Esophagus squamous epithelium (tissue), 5 donors: ENCODE data around the gene FUBP3. TPM values are rescaled to one million over a fixed set of nuclear protein-coding genes. Genes with fewer than 3 reads are reported as not detected.

Source experiments
- DNase-seq: peaks from one replicate; lab custom pipeline; 2025; lab: John Stamatoyannopoulos, UW
- H3K27ac ChIP-seq, 4 donors: fragments of 200-600 bp; sonication (generic); one replicate each; pipeline ENCODE4 v1.5.1; 2016 to 2019; ENCODE audit warnings: mild to moderate bottlenecking in 1 of 4
- H3K27me3 ChIP-seq, 4 donors: fragments of 200-600 bp; sonication (generic); 1 replicate in 3 of 4; 2 replicates in 1 of 4; pipeline versions ENCODE4 v1.5.1 to v1.6.0; 2017 to 2021; ENCODE audit warnings: antibody characterized with exemption in 1 of 4
- H3K36me3 ChIP-seq, 3 donors: fragments of 200-600 bp; sonication (generic); one replicate each; pipeline ENCODE4 v1.5.1; 2016 to 2019
- H3K4me1 ChIP-seq, 3 donors: fragments of 200-600 bp; sonication (generic); one replicate each; pipeline ENCODE4 v1.5.1; 2017 to 2019
- H3K4me3 ChIP-seq, 4 donors: fragments of 200-600 bp; sonication (generic); 1 replicate in 3 of 4; 2 replicates in 1 of 4; pipeline ENCODE4 v1.5.1; 2016 to 2019; ENCODE audit warnings: mild to moderate bottlenecking in 2 of 4, moderate library complexity in 1 of 4
- H3K9me3 ChIP-seq, 3 donors: fragments of 200-600 bp; sonication (generic); one replicate each; pipeline ENCODE4 v1.5.1; 2016 to 2019
- POLR2A ChIP-seq, 4 donors: fragments of 450-650 bp; IDR thresholded peaks; one replicate each; pipeline ENCODE4 v1.6.1; 2017; ENCODE audit warnings: antibody characterized with exemption in 4 of 4, mild to moderate bottlenecking in 4 of 4, moderate library complexity in 3 of 4
- WGBS, 2 donors: methylation state at CpG; one replicate each; pipeline ENCODE4 v1.1.5; 2018; 5-methylcytosine and 5-hydroxymethylcytosine counted together
- intact Hi-C: fragments of 100-400 bp; cut with DNase I; formaldehyde crosslinking; loops from one replicate; pipeline ENCODE4 v1.15.0; 2022
- total RNA-seq, 4 donors: library from RNA; depleted of rRNA; stranded (reverse); fragments of >200 nt; gene quantifications; one replicate each; pipeline ENCODE4 v1.1.0, GENCODE V29; 2016
- TF ChIP-seq, protein P1 (sequence below), 6 experiments: fragments of 450-650 bp in 4 of 6; fragments of 200-600 bp in 2 of 6; sonication (generic) in 2 of 6; IDR thresholded peaks; one replicate each; pipeline ENCODE4 v1.5.1; 2016 to 2019; ENCODE audit warnings: antibody characterized with exemption in 6 of 6, mild to moderate bottlenecking in 4 of 6, moderate library complexity in 4 of 6
- donor health status: DM: yes; HTN: yes; CAD: no.

The FUBP3 gene
- total RNA-seq, 4 donors from 2014 or later, result 28.2 to 39.0 (median 33.9) TPM

GRCh38 chr9:130635306-130635705 lies 55.9 kb downstream of the FUBP3 start:
- H3K27me3 ChIP-seq, result no peaks in the 10 kb centered on the region
- peaks cover 19 to 85% (median 52%) of the 10 kb centered on the region in 3 donors for H3K36me3 ChIP-seq
- no peak overlapping the region for H3K4me3 ChIP-seq
- no peak overlapping the region for H3K27ac ChIP-seq
- intact Hi-C loops, result no loop called here
- 92 to 93% methylated on average over 6 of the region's 6 CpGs for WGBS, 2 donors
- H3K9me3 ChIP-seq, result no peaks in the 10 kb centered on the region
- TF ChIP-seq POLR2A (IDR thresholded peaks at IDR 0.05), result no peak
- TF ChIP-seq, protein P1, sequence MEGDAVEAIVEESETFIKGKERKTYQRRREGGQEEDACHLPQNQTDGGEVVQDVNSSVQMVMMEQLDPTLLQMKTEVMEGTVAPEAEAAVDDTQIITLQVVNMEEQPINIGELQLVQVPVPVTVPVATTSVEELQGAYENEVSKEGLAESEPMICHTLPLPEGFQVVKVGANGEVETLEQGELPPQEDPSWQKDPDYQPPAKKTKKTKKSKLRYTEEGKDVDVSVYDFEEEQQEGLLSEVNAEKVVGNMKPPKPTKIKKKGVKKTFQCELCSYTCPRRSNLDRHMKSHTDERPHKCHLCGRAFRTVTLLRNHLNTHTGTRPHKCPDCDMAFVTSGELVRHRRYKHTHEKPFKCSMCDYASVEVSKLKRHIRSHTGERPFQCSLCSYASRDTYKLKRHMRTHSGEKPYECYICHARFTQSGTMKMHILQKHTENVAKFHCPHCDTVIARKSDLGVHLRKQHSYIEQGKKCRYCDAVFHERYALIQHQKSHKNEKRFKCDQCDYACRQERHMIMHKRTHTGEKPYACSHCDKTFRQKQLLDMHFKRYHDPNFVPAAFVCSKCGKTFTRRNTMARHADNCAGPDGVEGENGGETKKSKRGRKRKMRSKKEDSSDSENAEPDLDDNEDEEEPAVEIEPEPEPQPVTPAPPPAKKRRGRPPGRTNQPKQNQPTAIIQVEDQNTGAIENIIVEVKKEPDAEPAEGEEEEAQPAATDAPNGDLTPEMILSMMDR (IDR thresholded peaks at IDR 0.05), result no peak
- H3K4me1 ChIP-seq, result no peaks in the 10 kb centered on the region
- no peak for DNase-seq

- no peak for DNase-seq
- Histone ChIP-seq H3K9me3 (no peaks in the 10 kb centered on the region), H3K36me3 (peaks cover 12 to 78% (median 46%) of the 10 kb centered on the region in 3 donors), H3K27ac (no peak overlapping the region), H3K27me3 (no peaks in the 10 kb centered on the region), H3K4me1 (no peaks in the 10 kb centered on the region), H3K4me3 (no peak overlapping the region)
- intact Hi-C loops, result no loop called here
- 93 to 94% methylated on average over 24 to 25 of the region's 33 CpGs for WGBS, 2 donors
- TF ChIP-seq POLR2A (IDR thresholded peaks at IDR 0.05), result no peak
These were observed 56.6 kb downstream of the FUBP3 start for GRCh38 chr9:130635721-130636647.

GRCh38 chr9:130636648-130637020 lies 57.3 kb downstream of the FUBP3 start:
- DNase-seq, result no peak
- TF ChIP-seq, protein P1 (IDR thresholded peaks at IDR 0.05), result no peak
- TF ChIP-seq POLR2A (IDR thresholded peaks at IDR 0.05), result no peak
- 80 to 90% methylated on average over 3 to 9 of the region's 9 CpGs for WGBS, 2 donors
- Histone ChIP-seq H3K27me3 (no peaks in the 10 kb centered on the region), H3K4me3 (no peak overlapping the region), H3K9me3 (no peaks in the 10 kb centered on the region), H3K36me3 (peaks cover 8 to 71% (median 39%) of the 10 kb centered on the region in 3 donors), H3K27ac (no peak overlapping the region), H3K4me1 (no peaks in the 10 kb centered on the region)
- intact Hi-C loops, result no loop called here

- no peak overlapping the region for H3K27ac ChIP-seq
- no peaks in the 10 kb centered on the region for H3K27me3 ChIP-seq
- H3K9me3 ChIP-seq, result no peaks in the 10 kb centered on the region
- WGBS, 2 donors, result 86 to 87% methylated on average over 23 to 30 of the region's 37 CpGs
- TF ChIP-seq, protein P1 (IDR thresholded peaks at IDR 0.05), result no peak
- TF ChIP-seq POLR2A (IDR thresholded peaks at IDR 0.05), result no peak
- no peaks in the 10 kb centered on the region for H3K4me1 ChIP-seq
- peaks cover 0 to 53% (median 26%) of the 10 kb centered on the region in 3 donors for H3K36me3 ChIP-seq
- intact Hi-C loops, result no loop called here
- H3K4me3 ChIP-seq, result no peak overlapping the region
- DNase-seq, result no peak
These were observed 59.1 kb downstream of the FUBP3 start for GRCh38 chr9:130638284-130639123.

- Histone ChIP-seq H3K4me1 (no peaks in the 10 kb centered on the region), H3K27ac (no peak overlapping the region), H3K36me3 (peaks cover 0 to 45% (median 22%) of the 10 kb centered on the region in 3 donors), H3K27me3 (no peaks in the 10 kb centered on the region), H3K4me3 (no peak overlapping the region), H3K9me3 (no peaks in the 10 kb centered on the region)
- TF ChIP-seq, protein P1 (IDR thresholded peaks at IDR 0.05), result no peak
- no peak for TF ChIP-seq POLR2A (IDR thresholded peaks at IDR 0.05)
- DNase-seq, result no peak
- 72 to 77% methylated on average over 18 to 20 of the region's 20 CpGs for WGBS, 2 donors
- intact Hi-C loops, result no loop called here
These were observed 59.9 kb downstream of the FUBP3 start for GRCh38 chr9:130639124-130639765.
